K562 (cell line): ENCODE measurements around the gene WIF1. TPM values are rescaled to one million over a fixed set of nuclear protein-coding genes. Genes with fewer than 3 reads are reported as not detected.

Experiments
- ATAC-seq: fragments of 200-7000 bp; cut with Tn5 transposase; 3 replicates; pipeline ENCODE4 v1.9.1; 2020; ENCODE audit warnings: moderate library complexity
- BruUV-seq: library from RNA; stranded (reverse); fragments of 400-500 nt; replicated peaks from 2 replicates; lab custom pipeline; 2021; lab: Mats Ljungman, UMichigan
- CTCF ChIA-PET: fragments of 300-600 bp; formaldehyde crosslinking; extraction: SDS; loops from one replicate; lab custom pipeline; 2021; ENCODE audit warnings: low intra/inter-chr PET ratio; lab: Yijun Ruan, JAX
- POLR2A ChIA-PET: fragments of 300-600, 350-650 bp; sonication (Branson Sonifier 250); formaldehyde crosslinking; extraction: SDS; loops from one replicate; lab custom pipeline; 2021; ENCODE audit warnings: antibody characterized with exemption, inconsistent platforms; lab: Yijun Ruan, JAX
- DNase-seq, 4 experiments: peaks; one replicate each; pipeline versions ENCODE4 v3.0.0 to v3.0.0-alpha.2; 2011 to 2018; ENCODE audit warnings: low spot score in 3 of 4, mixed read lengths in 3 of 4; ENCODE audit errors: extremely low read depth in 1 of 4
- FAIRE-seq: peaks from 2 replicates; lab custom pipeline; 2011; peaks lifted over from hg19 to GRCh38; lab: Jason Lieb, UNC
- H2AFZ ChIP-seq: 2 replicates; pipeline ENCODE4 v1.6.0; 2011; ENCODE audit warnings: low read depth, low read length, control low read depth, inconsistent platforms
- H3K27ac ChIP-seq: fragments of 200-600 bp; 3 replicates; pipeline ENCODE4 v1.8.0; 2011; ENCODE audit warnings: low read depth, mild to moderate bottlenecking, control low read depth, inconsistent platforms, low read length, moderate library complexity, mixed read lengths; ENCODE audit errors: extremely low read depth
- H3K27me3 ChIP-seq, 2 experiments: fragments of 300-600 bp in 1 of 2; 2 replicates in 1 of 2; 3 replicates in 1 of 2; pipeline versions ENCODE4 v1.6.0 to v1.8.0; 2011; ENCODE audit warnings: inconsistent platforms in 2 of 2, low read length in 2 of 2, mild to moderate bottlenecking in 1 of 2, mixed read lengths in 1 of 2, moderate library complexity in 1 of 2; ENCODE audit not compliant: control insufficient read depth in 2 of 2, insufficient read depth in 2 of 2
- H3K36me3 ChIP-seq: fragments of 300-600 bp; 3 replicates; pipeline ENCODE4 v1.8.0; 2011; ENCODE audit warnings: mild to moderate bottlenecking, low read length, inconsistent platforms; ENCODE audit not compliant: control insufficient read depth, insufficient read depth
- H3K4me1 ChIP-seq, 2 experiments: fragments of 200-600 bp in 1 of 2; replicated peaks in 1 of 2; 2 replicates in 1 of 2; 3 replicates in 1 of 2; pipeline versions ENCODE4 v1.5.1 to v1.8.0; 2011; ENCODE audit warnings: inconsistent platforms in 2 of 2, low read length in 2 of 2, mild to moderate bottlenecking in 1 of 2, mixed read lengths in 1 of 2, moderate library complexity in 1 of 2; ENCODE audit not compliant: control insufficient read depth in 2 of 2, insufficient read depth in 2 of 2
- H3K4me2 ChIP-seq: 2 replicates; pipeline ENCODE4 v1.6.1; 2011; ENCODE audit warnings: low read length, control low read depth, inconsistent platforms, mixed read lengths; ENCODE audit not compliant: insufficient read depth
- H3K4me3 ChIP-seq: fragments of 200-600 bp; sonication (generic), shearing (Covaris generic); 2 replicates; pipeline ENCODE4 v1.5.1; 2016; ENCODE audit warnings: control low read depth, inconsistent platforms
- H3K79me2 ChIP-seq: fragments of 200-600 bp; 3 replicates; pipeline ENCODE4 v1.8.0; 2011; ENCODE audit warnings: low read length, inconsistent platforms; ENCODE audit not compliant: control insufficient read depth, insufficient read depth
- H3K9ac ChIP-seq, 2 experiments: 2 replicates each; pipeline versions ENCODE4 v1.6.0 to v1.6.1; 2011; ENCODE audit warnings: low read depth in 2 of 2, low read length in 2 of 2, control low read depth in 1 of 2, inconsistent platforms in 1 of 2, mild to moderate bottlenecking in 1 of 2, mixed read lengths in 1 of 2; ENCODE audit not compliant: insufficient read depth in 1 of 2
- H3K9me1 ChIP-seq: one replicate; pipeline ENCODE4 v1.6.0; 2011; ENCODE audit warnings: inconsistent platforms, mild to moderate bottlenecking, low read length, moderate library complexity; ENCODE audit not compliant: control insufficient read depth, insufficient read depth
- H3K9me3 ChIP-seq: replicated peaks from 2 replicates; pipeline ENCODE4 v1.5.1; 2011; ENCODE audit warnings: low read depth, low read length, inconsistent platforms; ENCODE audit not compliant: control insufficient read depth, insufficient read depth
- H4K20me1 ChIP-seq: replicated peaks from 2 replicates; pipeline ENCODE4 v1.6.1; 2011; ENCODE audit warnings: low read length, inconsistent platforms, mixed read lengths; ENCODE audit not compliant: control insufficient read depth, insufficient read depth
- GATAD2A ChIP-seq: fragments of 450-650 bp; IDR thresholded peaks from 2 replicates; pipeline ENCODE4 v1.6.1; 2017
- SMAD2 ChIP-seq: fragments of 150-350 bp; IDR thresholded peaks from 2 replicates; pipeline ENCODE4 v1.6.1; 2014; ENCODE audit warnings: low read depth, mild to moderate bottlenecking, low read length
- TEAD4 ChIP-seq, 2 experiments: sonication (generic) in 1 of 2; formaldehyde crosslinking in 1 of 2; IDR thresholded peaks; 2 replicates each; pipeline versions ENCODE4 v1.6.1 to v1.8.0; 2012 to 2022; ENCODE audit warnings: borderline replicate concordance in 1 of 2, inconsistent platforms in 1 of 2, low read length in 1 of 2, mild to moderate bottlenecking in 1 of 2, missing genetic modification reagents in 1 of 2
- U2AF2 ChIP-seq: fragments of 200-400 bp; formaldehyde crosslinking; optimal IDR thresholded peaks from 2 replicates; pipeline ENCODE3; 2017; ENCODE audit warnings: low read depth, mild to moderate bottlenecking, low read length
- ZBTB5 ChIP-seq: fragments of 450-650 bp; IDR thresholded peaks from 2 replicates; pipeline ENCODE4 v1.6.1; 2017; ENCODE audit warnings: antibody characterized with exemption
- WGBS: fragments of 100-300 bp; shearing (Covaris generic); methylation state at CpG from one replicate; pipeline ENCODE4 v1.1.6; 2016; ENCODE audit warnings: low coverage, mixed read lengths; ENCODE audit not compliant: insufficient coverage; ENCODE audit errors: missing lambda C conversion rate; 5-methylcytosine and 5-hydroxymethylcytosine counted together
- in situ Hi-C: fragments of 300-500 bp; cut with MboI; formaldehyde crosslinking; loops from 4 replicates; pipeline ENCODE4 v1.15.0; 2018; ENCODE audit warnings: inconsistent platforms, mixed read lengths
- intact Hi-C: fragments of 100-400 bp; cut with micrococcal nuclease; formaldehyde crosslinking; loops from 2 replicates; pipeline ENCODE4 v1.14.2; 2022
- polyA plus RNA-seq, 8 experiments: library from polyadenylated mRNA; depleted of rRNA in 4 of 8; stranded (reverse) in 5 of 8; unstranded in 3 of 8; fragments of >200 nt; fragmentation: Nextera tagmentation in 2 of 8; fragmentation: Illumina TruSeq in 1 of 8; extraction: Ambion mirVana in 2 of 8; extraction: Trizol in 1 of 8; gene quantifications; 2 replicates each; pipeline versions ENCODE4 v1.2.1 to v1.2.3, GENCODE V29; 2011 to 2014; ENCODE audit warnings: inconsistent platforms in 1 of 8, missing spikeins in 1 of 8
- total RNA-seq, 7 experiments: library from RNA; depleted of rRNA in 6 of 7; stranded (reverse); fragments of >200 nt in 6 of 7; fragmentation: Illumina TruSeq in 2 of 7; extraction: Trizol in 2 of 7; gene quantifications; 2 replicates each; pipeline versions ENCODE4 v1.2.1 to v1.2.3, GENCODE V29; 2011 to 2021; ENCODE audit warnings: low replicate concordance in 1 of 7
- TF ChIP-seq, protein P1 (sequence below): fragments of 450-650 bp; IDR thresholded peaks from 2 replicates; pipeline ENCODE4 v1.6.1; 2016

WIF1 gene
- total and polyA plus RNA-seq, 9 of the 15 experiments (the other 6 are each of a cell fraction or from before 2014, with no cell fraction given): not detected

- H3K79me2 ChIP-seq: no peaks in the 10 kb centered on the region
- TF ChIP-seq, protein P1, sequence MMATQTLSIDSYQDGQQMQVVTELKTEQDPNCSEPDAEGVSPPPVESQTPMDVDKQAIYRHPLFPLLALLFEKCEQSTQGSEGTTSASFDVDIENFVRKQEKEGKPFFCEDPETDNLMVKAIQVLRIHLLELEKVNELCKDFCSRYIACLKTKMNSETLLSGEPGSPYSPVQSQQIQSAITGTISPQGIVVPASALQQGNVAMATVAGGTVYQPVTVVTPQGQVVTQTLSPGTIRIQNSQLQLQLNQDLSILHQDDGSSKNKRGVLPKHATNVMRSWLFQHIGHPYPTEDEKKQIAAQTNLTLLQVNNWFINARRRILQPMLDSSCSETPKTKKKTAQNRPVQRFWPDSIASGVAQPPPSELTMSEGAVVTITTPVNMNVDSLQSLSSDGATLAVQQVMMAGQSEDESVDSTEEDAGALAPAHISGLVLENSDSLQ: peak; percentile 54; the same call in 1 of the 2 replicates
- TF ChIP-seq GATAD2A: no peak
- no peak for TF ChIP-seq TEAD4 (IDR thresholded peaks at IDR 0.05; ENCODE audit: low read length)
- no peak for TF ChIP-seq TEAD4 (CRISPR knock-in tag; IDR thresholded peaks at IDR 0.05; ENCODE audit: borderline replicate concordance)
- TF ChIP-seq ZBTB5: no peak
- TF ChIP-seq U2AF2: no peak
- TF ChIP-seq SMAD2: no peak
- DNase-seq (no peak), ATAC-seq (no peak), FAIRE-seq (no peak)
- H3K9me1 ChIP-seq: no peaks in the 10 kb centered on the region
- 0 out of 5 replicates have a peak, but pooled peaks cover 0 to 4% of the 10 kb centered on the region in 2 experiments for H3K27me3 ChIP-seq
- no peaks in the 10 kb centered on the region for H4K20me1 ChIP-seq
- no peak overlapping the region for H3K4me2 ChIP-seq
- no peaks in the 10 kb centered on the region; the same call in 1 of the 2 replicates for H3K9me3 ChIP-seq
- in situ Hi-C loops: no loop called here
- BruUV-seq: no TSS peak
- 0% methylated on average over 1 of the region's 1 CpG for WGBS
- intact Hi-C loops: no loop called here
- no peak overlapping the region for H3K9ac ChIP-seq
- H3K4me3 ChIP-seq: no peak overlapping the region
- ChIA-PET CTCF (no interaction called here), POLR2A (no interaction called here)
- H2AFZ ChIP-seq: no peak overlapping the region
- H3K36me3 ChIP-seq: no peaks in the 10 kb centered on the region
- H3K27ac ChIP-seq: no peak overlapping the region
- H3K4me1 ChIP-seq: no peaks in the 10 kb centered on the region
These were observed 18.3 kb upstream of the WIF1 start for GRCh38 chr12:65139389-65139788.
